Lower lobe of right lung (tissue), 2 donors: ENCODE data around the gene PPP1R12C. TPM values are rescaled to one million over a fixed set of nuclear protein-coding genes. Genes with fewer than 3 reads are reported as not detected.

Experiments
- ATAC-seq, 2 donors: fragments of 200-7000 bp; cut with Tn5 transposase; one replicate each; pipeline ENCODE4 v1.9.1; 2020 to 2022; ENCODE audit warnings: mild to moderate bottlenecking in 2 of 2, moderate library complexity in 2 of 2
- DNase-seq: peaks from one replicate; pipeline ENCODE4 v3.0.0-alpha.2; 2020
- H3K27ac ChIP-seq: fragments of 200-600 bp; one replicate; pipeline ENCODE4 v1.8.0; 2022
- H3K27me3 ChIP-seq: fragments of 200-600 bp; one replicate; pipeline ENCODE4 v1.8.0; 2022; ENCODE audit warnings: low read depth
- H3K36me3 ChIP-seq: fragments of 200-600 bp; one replicate; pipeline ENCODE4 v1.8.0; 2022; ENCODE audit warnings: mild to moderate bottlenecking
- H3K4me1 ChIP-seq: fragments of 200-600 bp; one replicate; pipeline ENCODE4 v1.8.0; 2022
- H3K4me3 ChIP-seq: fragments of 200-600 bp; one replicate; pipeline ENCODE4 v1.8.0; 2022; ENCODE audit warnings: mild to moderate bottlenecking
- H3K9me3 ChIP-seq: fragments of 200-600 bp; one replicate; pipeline ENCODE4 v1.8.0; 2022
- intact Hi-C: fragments of 100-400 bp; cut with DNase I; formaldehyde crosslinking; loops from one replicate; pipeline ENCODE4 v1.11.0; 2022
- microRNA-seq: library from miRNA; unstranded; fragments of <30 nt; microRNA quantifications from one replicate; pipeline ENCODE4 v1.2.0, GENCODE V29; 2020; ENCODE audit warnings: borderline number of aligned reads
- total RNA-seq: library from RNA; stranded (reverse); fragmentation: NEBNext Ultra II Directional; extraction: Animal tissue kit (Norgen Biotek cat#: 25700); gene quantifications from one replicate; pipeline ENCODE4 v1.2.1, GENCODE V29; 2021
- TF ChIP-seq, protein P1 (sequence below): fragments of 200-600 bp; IDR thresholded peaks from one replicate; pipeline ENCODE4 v1.8.0; 2022; ENCODE audit warnings: antibody characterized with exemption, mild to moderate bottlenecking
- donor health status: DM: no; HTN: yes; CAD: no; lungs with severe emphysema.

PPP1R12C gene
- total RNA-seq, 1 donor from 2014 or later: 103 TPM

DNA sequence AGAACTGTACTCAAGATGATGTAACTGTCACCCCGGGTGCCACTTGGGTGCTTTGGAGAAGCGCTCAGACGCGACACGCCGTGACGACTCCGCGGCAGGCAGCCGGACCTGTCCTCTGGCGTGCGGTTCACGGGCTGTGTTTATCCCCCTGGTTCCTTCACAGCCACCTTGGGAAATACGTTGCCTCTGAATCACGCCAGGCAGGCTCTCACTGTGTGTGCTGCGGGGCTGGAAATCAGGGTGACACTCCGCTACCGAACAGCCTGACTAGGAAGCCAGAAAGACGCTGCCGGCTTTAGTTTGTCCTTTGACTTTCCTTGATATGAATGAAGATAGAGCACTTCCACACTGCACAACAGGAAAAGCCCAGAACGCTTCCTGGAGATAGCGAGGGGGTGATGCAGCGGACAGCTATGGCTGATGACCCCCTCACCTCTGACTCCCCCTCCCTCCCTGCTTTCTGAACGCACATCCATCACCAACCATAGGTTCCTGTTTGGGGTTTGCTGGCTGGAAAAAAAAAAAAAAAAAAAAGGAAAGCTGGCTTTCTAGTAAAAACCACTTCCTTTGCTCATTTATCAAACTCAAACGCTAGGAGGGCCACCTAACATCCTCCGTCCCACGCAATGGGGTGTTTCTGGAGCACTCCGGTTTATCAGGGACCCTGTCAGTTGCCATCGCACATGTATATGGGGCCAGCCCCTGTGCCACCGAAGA lies 75.7 kb downstream of the PPP1R12C start:
- Histone ChIP-seq H3K27ac (no peak overlapping the region), H3K4me3 (no peak overlapping the region), H3K27me3 (no peaks in the 10 kb centered on the region), H3K36me3 (peaks cover 49% of the 10 kb centered on the region), H3K4me1 (no peaks in the 10 kb centered on the region), H3K9me3 (no peaks in the 10 kb centered on the region)
- intact Hi-C loops: no loop called here
- DNase-seq: no peak
- ATAC-seq: peak in 1 of 2 donors; percentile 15
- TF ChIP-seq, protein P1, sequence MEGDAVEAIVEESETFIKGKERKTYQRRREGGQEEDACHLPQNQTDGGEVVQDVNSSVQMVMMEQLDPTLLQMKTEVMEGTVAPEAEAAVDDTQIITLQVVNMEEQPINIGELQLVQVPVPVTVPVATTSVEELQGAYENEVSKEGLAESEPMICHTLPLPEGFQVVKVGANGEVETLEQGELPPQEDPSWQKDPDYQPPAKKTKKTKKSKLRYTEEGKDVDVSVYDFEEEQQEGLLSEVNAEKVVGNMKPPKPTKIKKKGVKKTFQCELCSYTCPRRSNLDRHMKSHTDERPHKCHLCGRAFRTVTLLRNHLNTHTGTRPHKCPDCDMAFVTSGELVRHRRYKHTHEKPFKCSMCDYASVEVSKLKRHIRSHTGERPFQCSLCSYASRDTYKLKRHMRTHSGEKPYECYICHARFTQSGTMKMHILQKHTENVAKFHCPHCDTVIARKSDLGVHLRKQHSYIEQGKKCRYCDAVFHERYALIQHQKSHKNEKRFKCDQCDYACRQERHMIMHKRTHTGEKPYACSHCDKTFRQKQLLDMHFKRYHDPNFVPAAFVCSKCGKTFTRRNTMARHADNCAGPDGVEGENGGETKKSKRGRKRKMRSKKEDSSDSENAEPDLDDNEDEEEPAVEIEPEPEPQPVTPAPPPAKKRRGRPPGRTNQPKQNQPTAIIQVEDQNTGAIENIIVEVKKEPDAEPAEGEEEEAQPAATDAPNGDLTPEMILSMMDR: no peak

DNA sequence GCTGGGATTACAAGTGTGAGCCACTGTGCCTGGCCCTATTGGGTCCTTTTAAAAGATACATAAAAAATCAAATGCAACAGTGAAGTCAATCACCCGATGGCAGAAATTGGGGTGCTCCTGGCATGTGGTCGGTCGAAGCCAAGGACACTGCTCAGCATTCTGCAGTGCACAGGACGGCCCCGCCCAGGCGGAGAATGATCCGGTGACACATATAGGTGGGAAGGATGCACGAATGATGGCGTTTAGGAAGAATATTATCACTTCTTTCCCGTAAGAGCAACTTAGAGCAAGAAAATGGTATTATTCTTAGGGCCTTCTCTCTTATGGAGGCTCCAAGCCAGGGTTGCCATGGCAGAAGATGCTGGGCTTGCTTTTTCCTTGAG lies 76.2 kb downstream of the PPP1R12C start:
- Histone ChIP-seq H3K4me1 (no peaks in the 10 kb centered on the region), H3K9me3 (no peaks in the 10 kb centered on the region), H3K27ac (no peak overlapping the region), H3K36me3 (peaks cover 43% of the 10 kb centered on the region), H3K27me3 (no peaks in the 10 kb centered on the region), H3K4me3 (no peak overlapping the region)
- intact Hi-C loops: no loop called here
- no peak for DNase-seq
- no peak for ATAC-seq
- TF ChIP-seq, protein P1: no peak

Small RNA genes lying within 50 kb of the gene (microRNA-seq; reads per million reads assigned to microRNA genes)
- gene MIR7975: not detected

Other genes starting within 250 kb of the PPP1R12C start
- gene FCAR, start 243.4 kb downstream of the PPP1R12C start, total RNA-seq: 6.7 TPM
- 2.4 TPM for gene NCR1, start 211.5 kb downstream of the PPP1R12C start, total RNA-seq
- gene NLRP7, start 170.1 kb downstream of the PPP1R12C start, total RNA-seq: 0.15 TPM
- 22.7 TPM for gene NLRP2, start 151.3 kb downstream of the PPP1R12C start, total RNA-seq
- 0.95 TPM for gene GP6, start 79.4 kb downstream of the PPP1R12C start, total RNA-seq
- gene RDH13, start 54.5 kb downstream of the PPP1R12C start, total RNA-seq: 26.0 TPM
- 28.1 TPM for gene EPS8L1, start 41.8 kb downstream of the PPP1R12C start, total RNA-seq
- not detected for gene TNNT1, start 31.6 kb upstream of the PPP1R12C start, total RNA-seq
- gene TNNI3, start 40.1 kb upstream of the PPP1R12C start, total RNA-seq: 2.3 TPM
- 12.8 TPM for gene DNAAF3, start 49.0 kb upstream of the PPP1R12C start, total RNA-seq
- not detected for gene SYT5, start 62.7 kb upstream of the PPP1R12C start, total RNA-seq
- 0.30 TPM for gene PTPRH, start 91.9 kb upstream of the PPP1R12C start, total RNA-seq
- 4.8 TPM for gene TMEM86B, start 111.1 kb upstream of the PPP1R12C start, total RNA-seq
- gene PPP6R1, start 141.4 kb upstream of the PPP1R12C start, total RNA-seq: 69.1 TPM
- 23.9 TPM for gene HSPBP1, start 162.5 kb upstream of the PPP1R12C start, total RNA-seq
- 1.0 TPM for gene BRSK1, start 166.4 kb upstream of the PPP1R12C start, total RNA-seq
- gene TMEM150B, start 207.7 kb upstream of the PPP1R12C start, total RNA-seq: 45.5 TPM
- 14.7 TPM for gene KMT5C, start 222.2 kb upstream of the PPP1R12C start, total RNA-seq
- gene COX6B2, start 237.1 kb upstream of the PPP1R12C start, total RNA-seq: not detected
- gene GARIN5B, start 245.6 kb upstream of the PPP1R12C start, total RNA-seq: not detected